ENCODE data around the gene TALDO1.

Gene TALDO1

GRCh38 chr11:747158-748006, at the start of gene TALDO1:
Gene TALDO1 (plus strand): TSS chr11:747464. CDS start chr11:747482, 18 bp downstream.
- peak; percentile 32; the same call in 1 of the 2 replicates for TF ChIP-seq CTCF (conservative IDR thresholded peaks at IDR 0.05)
- peak within 1 kb of the TSS; percentile 95 for H3K27ac ChIP-seq

- H3K27ac ChIP-seq: peak overlapping the region; percentile 99
- TF ChIP-seq CTCF (conservative IDR thresholded peaks at IDR 0.05): no peak
Observed at GRCh38 chr11:697811-698311, 49.4 kb upstream of the TALDO1 start.

- TF ChIP-seq CTCF (conservative IDR thresholded peaks at IDR 0.05): no peak
- peak overlapping the region; percentile 99 for H3K27ac ChIP-seq
Observed at GRCh38 chr11:698493-699115, 48.7 kb upstream of the TALDO1 start.

GRCh38 chr11:699116-699508, 48.2 kb upstream of the TALDO1 start:
- H3K27ac ChIP-seq: peak overlapping the region; percentile 99

GRCh38 chr11:699753-700152, 47.5 kb upstream of the TALDO1 start:
- H3K27ac ChIP-seq: peak overlapping the region; percentile 99
- no peak for TF ChIP-seq CTCF (conservative IDR thresholded peaks at IDR 0.05)

More at GRCh38 chr11:699116-699508, 48.2 kb upstream of the TALDO1 start:
- TF ChIP-seq CTCF (conservative IDR thresholded peaks at IDR 0.05): no peak

GRCh38 chr11:701741-702461, 45.4 kb upstream of the TALDO1 start:
- H3K27ac ChIP-seq: peak overlapping the region; percentile 97
- TF ChIP-seq CTCF (conservative IDR thresholded peaks at IDR 0.05): no peak

All from VCaP (cell line).